Measurements from ENCODE around the gene HOXD12. TPM values are rescaled to one million over a fixed set of nuclear protein-coding genes. Genes with fewer than 3 reads are reported as not detected.

Gene HOXD12, protein sequence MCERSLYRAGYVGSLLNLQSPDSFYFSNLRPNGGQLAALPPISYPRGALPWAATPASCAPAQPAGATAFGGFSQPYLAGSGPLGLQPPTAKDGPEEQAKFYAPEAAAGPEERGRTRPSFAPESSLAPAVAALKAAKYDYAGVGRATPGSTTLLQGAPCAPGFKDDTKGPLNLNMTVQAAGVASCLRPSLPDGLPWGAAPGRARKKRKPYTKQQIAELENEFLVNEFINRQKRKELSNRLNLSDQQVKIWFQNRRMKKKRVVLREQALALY
- total RNA-seq, result not detected in 2 replicates

DNA sequence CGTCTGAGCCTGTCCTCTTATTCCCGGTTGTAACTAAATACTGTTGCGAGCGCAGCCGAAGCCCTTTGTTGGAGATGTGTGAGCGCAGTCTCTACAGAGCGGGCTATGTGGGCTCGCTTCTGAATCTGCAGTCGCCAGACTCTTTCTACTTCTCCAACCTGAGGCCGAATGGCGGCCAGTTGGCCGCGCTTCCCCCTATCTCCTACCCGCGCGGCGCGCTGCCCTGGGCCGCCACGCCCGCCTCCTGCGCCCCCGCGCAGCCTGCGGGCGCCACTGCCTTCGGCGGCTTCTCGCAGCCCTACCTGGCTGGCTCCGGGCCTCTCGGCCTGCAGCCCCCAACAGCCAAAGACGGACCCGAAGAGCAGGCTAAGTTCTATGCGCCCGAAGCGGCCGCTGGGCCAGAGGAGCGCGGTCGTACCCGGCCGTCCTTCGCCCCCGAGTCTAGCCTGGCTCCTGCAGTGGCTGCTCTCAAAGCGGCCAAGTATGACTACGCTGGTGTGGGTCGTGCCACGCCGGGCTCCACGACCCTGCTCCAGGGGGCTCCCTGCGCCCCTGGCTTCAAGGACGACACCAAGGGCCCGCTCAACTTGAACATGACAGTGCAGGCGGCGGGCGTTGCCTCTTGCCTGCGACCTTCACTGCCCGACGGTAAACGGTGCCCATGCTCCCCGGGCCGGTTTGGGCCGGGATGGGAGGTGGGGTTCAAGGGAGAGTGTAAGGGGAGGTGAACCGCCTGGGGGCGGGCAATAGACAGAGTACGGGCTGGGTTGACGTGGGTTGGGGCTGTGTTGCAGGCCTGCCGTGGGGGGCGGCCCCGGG is at the start of gene HOXD12:
Gene HOXD12 (plus strand): TSS at position 68 of the 819 bp plus-strand sequence. CDS start 7 bp downstream, at position 75.

DNA sequence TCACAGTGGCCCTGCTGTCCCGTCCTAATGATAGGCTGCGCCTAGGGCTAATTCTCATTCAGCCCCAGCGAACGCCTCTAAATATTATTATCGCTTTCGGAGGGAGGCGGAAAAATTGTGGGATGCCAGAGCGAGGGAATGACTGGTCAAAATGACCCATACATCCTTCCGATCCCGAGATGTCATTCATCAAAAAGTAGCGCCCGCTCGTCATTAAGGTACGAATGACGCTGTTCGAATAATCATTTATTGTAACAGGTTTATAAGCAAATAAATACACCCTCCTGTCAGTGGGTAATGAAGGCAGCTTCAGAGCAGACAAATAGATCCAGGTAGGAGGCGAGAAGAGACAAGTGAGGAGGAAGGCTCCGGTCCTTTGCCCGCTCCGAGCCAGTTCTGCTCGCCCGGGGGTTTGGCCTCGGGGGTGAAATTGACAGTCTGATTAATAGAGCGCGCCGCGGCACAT is 15.8 kb upstream of the HOXD12 start, which contains the start of gene EVX2:
Gene EVX2 (minus strand): TSS at position 167 of the 466 bp plus-strand sequence. CDS start 186 bp downstream, outside the sequence.

GRCh38 chr2:176092270-176093144 is 7.1 kb upstream of the HOXD12 start, which contains the start of gene HOXD13:
TSS of gene HOXD13 (plus strand) at chr2:176092721. CDS start at chr2:176092891, 170 bp downstream.

DNA sequence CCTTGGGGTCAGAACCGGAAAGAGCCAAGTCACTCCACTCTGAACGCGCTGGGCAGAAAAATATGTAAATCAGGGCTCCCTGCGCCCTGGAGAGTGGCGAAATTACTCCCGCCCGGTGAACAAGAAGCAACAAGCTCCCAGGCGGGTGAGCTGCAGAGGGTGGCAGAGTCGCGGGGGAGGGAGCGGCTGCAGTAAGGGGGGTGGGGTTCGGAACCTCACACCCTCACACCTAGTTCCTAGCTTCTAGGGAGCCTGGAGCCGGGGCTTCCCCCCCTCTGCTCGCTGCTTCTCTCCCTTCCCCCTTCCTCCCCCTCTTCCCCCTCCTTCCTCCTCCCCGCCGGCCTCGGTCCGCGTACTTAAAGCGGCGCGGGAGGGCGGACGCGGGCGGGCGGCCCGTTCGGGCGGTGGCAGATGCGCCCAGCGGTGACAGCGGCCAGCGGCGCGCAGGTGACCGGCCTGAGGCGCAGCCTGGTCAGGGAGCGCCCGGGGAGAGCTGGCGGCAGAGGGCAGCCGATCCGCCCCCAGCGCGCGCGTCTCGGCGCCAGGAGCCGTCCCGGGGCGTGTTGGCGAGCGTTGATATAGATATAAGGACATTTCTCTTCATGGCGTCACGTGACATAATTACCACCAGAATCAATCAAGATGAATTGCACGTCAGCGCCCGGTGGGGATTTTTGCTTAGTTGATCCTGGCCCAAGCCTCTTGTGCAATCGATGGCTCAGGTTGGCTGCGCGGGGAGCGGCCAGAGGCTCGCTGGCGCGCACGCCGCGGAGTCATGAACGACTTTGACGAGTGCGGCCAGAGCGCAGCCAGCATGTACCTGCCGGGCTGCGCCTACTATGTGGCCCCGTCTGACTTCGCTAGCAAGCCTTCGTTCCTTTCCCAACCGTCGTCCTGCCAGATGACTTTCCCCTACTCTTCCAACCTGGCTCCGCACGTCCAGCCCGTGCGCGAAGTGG is 7.3 kb downstream of the HOXD12 start, which contains the start of gene HOXD11:
Gene HOXD11 (plus strand): TSS at position 700 of the 959 bp plus-strand sequence. CDS start 76 bp downstream, at position 776.

GRCh38 chr2:176115883-176116813 is 16.6 kb downstream of the HOXD12 start, which contains the start of gene HOXD10:
TSS of gene HOXD10 (plus strand) at chr2:176116778. CDS start at chr2:176116834, 56 bp downstream.

DNA sequence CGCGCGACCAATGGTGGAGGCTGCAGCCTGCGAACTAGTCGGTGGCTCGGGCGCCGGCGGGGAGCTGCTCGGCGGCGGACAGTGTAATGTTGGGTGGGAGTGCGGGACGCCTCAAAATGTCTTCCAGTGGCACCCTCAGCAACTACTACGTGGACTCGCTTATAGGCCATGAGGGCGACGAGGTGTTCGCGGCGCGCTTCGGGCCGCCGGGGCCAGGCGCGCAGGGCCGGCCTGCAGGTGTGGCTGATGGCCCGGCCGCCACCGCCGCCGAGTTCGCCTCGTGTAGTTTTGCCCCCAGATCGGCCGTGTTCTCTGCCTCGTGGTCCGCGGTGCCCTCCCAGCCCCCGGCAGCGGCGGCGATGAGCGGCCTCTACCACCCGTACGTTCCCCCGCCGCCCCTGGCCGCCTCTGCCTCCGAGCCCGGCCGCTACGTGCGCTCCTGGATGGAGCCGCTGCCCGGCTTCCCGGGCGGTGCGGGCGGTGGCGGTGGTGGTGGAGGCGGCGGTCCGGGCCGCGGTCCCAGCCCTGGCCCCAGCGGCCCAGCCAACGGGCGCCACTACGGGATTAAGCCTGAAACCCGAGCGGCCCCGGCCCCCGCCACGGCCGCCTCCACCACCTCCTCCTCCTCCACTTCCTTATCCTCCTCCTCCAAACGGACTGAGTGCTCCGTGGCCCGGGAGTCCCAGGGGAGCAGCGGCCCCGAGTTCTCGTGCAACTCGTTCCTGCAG is 23.3 kb downstream of the HOXD12 start, which contains the start of gene HOXD9:
Gene HOXD9 (plus strand): TSS at position 37 of the 728 bp plus-strand sequence. CDS start 50 bp downstream, at position 87.

GRCh38 chr2:176128982-176129796 is 29.6 kb downstream of the HOXD12 start, which contains the start of gene HOXD8:
TSS of gene HOXD8 (plus strand) at chr2:176129705. CDS start at chr2:176130367, 662 bp downstream.

GRCh38 chr2:176151442-176152287 is 52.1 kb downstream of the HOXD12 start, which contains the start of gene HOXD4:
TSS of gene HOXD4 (plus strand) at chr2:176151550. CDS start at chr2:176151634, 84 bp downstream.

Other genes starting within 250 kb of the HOXD12 start
- gene LNPK, start 97.5 kb upstream of the HOXD12 start, total RNA-seq, result 18.2 and 19.5 TPM in 2 replicates
- gene EVX2, start 15.8 kb upstream of the HOXD12 start, total RNA-seq, result not detected in 2 replicates
- gene HOXD13, start 7.1 kb upstream of the HOXD12 start, total RNA-seq, result not detected in 2 replicates
- not detected in 2 replicates for gene HOXD11, start 7.5 kb downstream of the HOXD12 start, total RNA-seq
- not detected in 2 replicates for gene HOXD10, start 17.0 kb downstream of the HOXD12 start, total RNA-seq
- 0.12 TPM in 1 of 2 replicates, not detected in the other for gene HOXD9, start 22.9 kb downstream of the HOXD12 start, total RNA-seq
- 0.62 TPM in 1 of 2 replicates, not detected in the other for gene HOXD8, start 29.9 kb downstream of the HOXD12 start, total RNA-seq
- gene HOXD4, start 51.8 kb downstream of the HOXD12 start, total RNA-seq, result 0.87 TPM in 1 of 2 replicates, not detected in the other
- not detected in 2 replicates for gene HOXD3, start 57.5 kb downstream of the HOXD12 start, total RNA-seq
- not detected in 2 replicates for gene HOXD1, start 88.9 kb downstream of the HOXD12 start, total RNA-seq
- 19.0 and 23.4 TPM in 2 replicates for gene MTX2, start 169.6 kb downstream of the HOXD12 start, total RNA-seq

Data from cardiac ventricle fibroblast (primary cell).